Panc1 (cell line): Measurements from ENCODE around the gene MAPK4.

Source experiments
- TF ChIP-seq, protein P1 (sequence below), 2 experiments: IDR thresholded peaks; 2 replicates each; pipeline ENCODE4 v1.6.1; 2011 to 2012; ENCODE audit warnings: low read depth in 2 of 2, control low read depth in 1 of 2, low read length in 1 of 2, mild to moderate bottlenecking in 1 of 2, moderate library complexity in 1 of 2; ENCODE audit not compliant: insufficient read depth in 1 of 2
- TF ChIP-seq, protein P2 (sequence below): fragments of 450-650 bp; IDR thresholded peaks from 2 replicates; pipeline ENCODE4 v1.5.1; 2017; ENCODE audit warnings: mild to moderate bottlenecking

GRCh38 chr18:50748243-50749229 lies 188.6 kb downstream of the MAPK4 start:
- TF ChIP-seq, protein P1, sequence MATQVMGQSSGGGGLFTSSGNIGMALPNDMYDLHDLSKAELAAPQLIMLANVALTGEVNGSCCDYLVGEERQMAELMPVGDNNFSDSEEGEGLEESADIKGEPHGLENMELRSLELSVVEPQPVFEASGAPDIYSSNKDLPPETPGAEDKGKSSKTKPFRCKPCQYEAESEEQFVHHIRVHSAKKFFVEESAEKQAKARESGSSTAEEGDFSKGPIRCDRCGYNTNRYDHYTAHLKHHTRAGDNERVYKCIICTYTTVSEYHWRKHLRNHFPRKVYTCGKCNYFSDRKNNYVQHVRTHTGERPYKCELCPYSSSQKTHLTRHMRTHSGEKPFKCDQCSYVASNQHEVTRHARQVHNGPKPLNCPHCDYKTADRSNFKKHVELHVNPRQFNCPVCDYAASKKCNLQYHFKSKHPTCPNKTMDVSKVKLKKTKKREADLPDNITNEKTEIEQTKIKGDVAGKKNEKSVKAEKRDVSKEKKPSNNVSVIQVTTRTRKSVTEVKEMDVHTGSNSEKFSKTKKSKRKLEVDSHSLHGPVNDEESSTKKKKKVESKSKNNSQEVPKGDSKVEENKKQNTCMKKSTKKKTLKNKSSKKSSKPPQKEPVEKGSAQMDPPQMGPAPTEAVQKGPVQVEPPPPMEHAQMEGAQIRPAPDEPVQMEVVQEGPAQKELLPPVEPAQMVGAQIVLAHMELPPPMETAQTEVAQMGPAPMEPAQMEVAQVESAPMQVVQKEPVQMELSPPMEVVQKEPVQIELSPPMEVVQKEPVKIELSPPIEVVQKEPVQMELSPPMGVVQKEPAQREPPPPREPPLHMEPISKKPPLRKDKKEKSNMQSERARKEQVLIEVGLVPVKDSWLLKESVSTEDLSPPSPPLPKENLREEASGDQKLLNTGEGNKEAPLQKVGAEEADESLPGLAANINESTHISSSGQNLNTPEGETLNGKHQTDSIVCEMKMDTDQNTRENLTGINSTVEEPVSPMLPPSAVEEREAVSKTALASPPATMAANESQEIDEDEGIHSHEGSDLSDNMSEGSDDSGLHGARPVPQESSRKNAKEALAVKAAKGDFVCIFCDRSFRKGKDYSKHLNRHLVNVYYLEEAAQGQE (IDR thresholded peaks at IDR 0.05; ENCODE audit: insufficient read depth in 1 of 2, low read depth in 2 of 2, low read length in 1 of 2): no peak
- TF ChIP-seq, protein P2, sequence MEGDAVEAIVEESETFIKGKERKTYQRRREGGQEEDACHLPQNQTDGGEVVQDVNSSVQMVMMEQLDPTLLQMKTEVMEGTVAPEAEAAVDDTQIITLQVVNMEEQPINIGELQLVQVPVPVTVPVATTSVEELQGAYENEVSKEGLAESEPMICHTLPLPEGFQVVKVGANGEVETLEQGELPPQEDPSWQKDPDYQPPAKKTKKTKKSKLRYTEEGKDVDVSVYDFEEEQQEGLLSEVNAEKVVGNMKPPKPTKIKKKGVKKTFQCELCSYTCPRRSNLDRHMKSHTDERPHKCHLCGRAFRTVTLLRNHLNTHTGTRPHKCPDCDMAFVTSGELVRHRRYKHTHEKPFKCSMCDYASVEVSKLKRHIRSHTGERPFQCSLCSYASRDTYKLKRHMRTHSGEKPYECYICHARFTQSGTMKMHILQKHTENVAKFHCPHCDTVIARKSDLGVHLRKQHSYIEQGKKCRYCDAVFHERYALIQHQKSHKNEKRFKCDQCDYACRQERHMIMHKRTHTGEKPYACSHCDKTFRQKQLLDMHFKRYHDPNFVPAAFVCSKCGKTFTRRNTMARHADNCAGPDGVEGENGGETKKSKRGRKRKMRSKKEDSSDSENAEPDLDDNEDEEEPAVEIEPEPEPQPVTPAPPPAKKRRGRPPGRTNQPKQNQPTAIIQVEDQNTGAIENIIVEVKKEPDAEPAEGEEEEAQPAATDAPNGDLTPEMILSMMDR: no peak
